ENCODE results near the gene SPRY1. TPM values are rescaled to one million over a fixed set of nuclear protein-coding genes. Genes with fewer than 3 reads are reported as not detected.
A peak's percentile ranks its signal among the peaks of the same experiment; 100 is the strongest.

The SPRY1 gene
- total RNA-seq, result 100 to 1,000 TPM; 216 to 444 (median 274) TPM

- no peak for TF ChIP-seq CTCF (IDR thresholded peaks at IDR 0.05)
- TF ChIP-seq POLR2A (IDR thresholded peaks at IDR 0.05), result peak in 1 of 2 donors; percentile 27
- intact Hi-C loops (cut with DNase I; ENCODE audit: low total_unique reads), result loop anchor here (10.0 kb wide), 2 partner anchors 268 to 708 kb away; no protein-coding TSS in a partner anchor
- peak; percentile 95 to 97 for DNase-seq (ENCODE audit: low spot score in 2 of 2)
- 1% methylated on average over 20 of the region's 20 CpGs for WGBS, 2 donors
- peak within 1 kb of the TSS; percentile 65 for H3K4me3 ChIP-seq (ENCODE audit: low read depth, poor library complexity, severe bottlenecking)
Measured at GRCh38 chr4:123396307-123397143, at the start of gene SPRY1. Gene SPRY1, plus strand, starts transcription at chr4:123396795. Its CDS starts 4,797 bp downstream, at chr4:123401592.

GRCh38 chr4:123346951-123347350 lies 49.6 kb upstream of the SPRY1 start:
- intact Hi-C loops (cut with DNase I; ENCODE audit: low total_unique reads), result loop anchor here (10.0 kb wide), 1 partner anchor 242 kb away; no protein-coding TSS in a partner anchor
- no peak for TF ChIP-seq CTCF (IDR thresholded peaks at IDR 0.05)
- TF ChIP-seq POLR2A (IDR thresholded peaks at IDR 0.05), result no peak
- DNase-seq (ENCODE audit: low spot score in 2 of 2), result no peak
- WGBS, 2 donors, result 94% methylated on average over 5 of the region's 5 CpGs
- no peak overlapping the region for H3K4me3 ChIP-seq (ENCODE audit: low read depth, poor library complexity, severe bottlenecking)

GRCh38 chr4:123348946-123349345 lies 47.6 kb upstream of the SPRY1 start:
- intact Hi-C loops (cut with DNase I; ENCODE audit: low total_unique reads), result loop anchor here (10.0 kb wide), 1 partner anchor 244 kb away; no protein-coding TSS in a partner anchor
- 95 to 98% methylated on average over 4 of the region's 4 CpGs for WGBS, 2 donors
- no peak for DNase-seq (ENCODE audit: low spot score in 2 of 2)
- TF ChIP-seq CTCF (IDR thresholded peaks at IDR 0.05) (no peak), POLR2A (IDR thresholded peaks at IDR 0.05) (no peak)
- no peak overlapping the region for H3K4me3 ChIP-seq (ENCODE audit: low read depth, poor library complexity, severe bottlenecking)

- intact Hi-C loops (cut with DNase I; ENCODE audit: low total_unique reads), result loop anchor here (10.0 kb wide), 1 partner anchor 245 kb away; no protein-coding TSS in a partner anchor
- 84 to 86% methylated on average over 7 of the region's 7 CpGs for WGBS, 2 donors
- DNase-seq (ENCODE audit: low spot score in 2 of 2), result no peak
Measured at GRCh38 chr4:123349421-123350190, 47.0 kb upstream of the SPRY1 start.

GRCh38 chr4:123350191-123350544 lies 46.4 kb upstream of the SPRY1 start:
- intact Hi-C loops (cut with DNase I; ENCODE audit: low total_unique reads), result no loop called here
- peak in 1 of 2 donors; percentile 50 for DNase-seq (ENCODE audit: low spot score in 2 of 2)
- 54 to 58% methylated on average over 5 of the region's 5 CpGs for WGBS, 2 donors
- no peak for TF ChIP-seq POLR2A (IDR thresholded peaks at IDR 0.05)
- no peak for TF ChIP-seq CTCF (IDR thresholded peaks at IDR 0.05)
- H3K4me3 ChIP-seq (ENCODE audit: low read depth, poor library complexity, severe bottlenecking), result no peak overlapping the region

More at GRCh38 chr4:123349421-123350190, 47.0 kb upstream of the SPRY1 start:
- H3K4me3 ChIP-seq (ENCODE audit: low read depth, poor library complexity, severe bottlenecking), result no peak overlapping the region
- TF ChIP-seq CTCF (IDR thresholded peaks at IDR 0.05) (no peak), POLR2A (IDR thresholded peaks at IDR 0.05) (no peak)

All from lower leg skin (tissue), 4 donors.